ENCODE measurements around the gene SCGB1A1.

GRCh38 chr11:62433141-62433903, 14.5 kb downstream of the SCGB1A1 start:
- TF ChIP-seq CTCF (IDR thresholded peaks at IDR 0.05) (no peak), POLR2A (IDR thresholded peaks at IDR 0.05) (no peak)
